Loucy (cell line): ENCODE data around the gene ERC1.

Experiments
- EZH2phosphoT487 ChIP-seq: fragments of 200-600 bp; IDR thresholded peaks from 2 replicates; pipeline ENCODE4 v1.6.1; 2018; ENCODE audit warnings: antibody characterized with exemption, mild to moderate bottlenecking, moderate library complexity, borderline replicate concordance
- TF ChIP-seq, protein P1 (sequence below): fragments of 200-600 bp; sonication (generic); conservative IDR thresholded peaks from 2 replicates; pipeline ENCODE4 v1.5.1; 2014; ENCODE audit warnings: mild to moderate bottlenecking, antibody characterized with exemption, low read length

DNA sequence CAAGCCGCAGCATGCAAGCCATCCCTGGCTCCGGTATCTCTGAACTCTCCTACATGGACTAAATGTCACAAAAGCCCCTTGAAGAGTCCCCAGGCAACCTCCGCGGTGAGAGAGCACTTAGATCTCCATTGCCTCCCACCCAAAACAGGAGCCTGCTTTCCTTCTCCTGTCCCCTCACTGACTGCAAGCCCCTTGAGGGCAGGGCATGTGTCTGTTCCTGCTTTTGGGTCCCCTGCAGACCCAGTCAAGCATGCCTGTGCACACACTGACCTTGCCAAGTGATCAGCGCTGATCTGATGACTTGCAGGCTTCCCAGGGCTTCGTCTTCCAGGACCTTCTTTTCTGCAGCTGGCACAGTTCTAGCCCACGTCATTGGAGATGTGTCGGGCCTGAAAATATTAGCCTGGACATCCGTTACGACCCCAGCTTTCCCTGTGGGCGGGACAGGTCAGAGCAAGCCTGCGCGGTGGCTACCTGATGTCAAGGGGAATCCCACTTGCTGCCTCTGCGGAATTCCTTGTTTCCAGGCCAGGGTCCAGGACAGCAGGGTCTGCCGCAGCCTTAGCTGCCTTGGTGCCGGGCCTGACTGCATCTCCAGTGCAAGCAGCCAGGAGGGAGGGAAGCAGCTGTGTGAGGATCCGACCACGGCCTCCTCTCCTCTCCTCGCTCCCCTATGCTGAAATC, 510.8 kb downstream of the ERC1 start:
- TF ChIP-seq, protein P1, sequence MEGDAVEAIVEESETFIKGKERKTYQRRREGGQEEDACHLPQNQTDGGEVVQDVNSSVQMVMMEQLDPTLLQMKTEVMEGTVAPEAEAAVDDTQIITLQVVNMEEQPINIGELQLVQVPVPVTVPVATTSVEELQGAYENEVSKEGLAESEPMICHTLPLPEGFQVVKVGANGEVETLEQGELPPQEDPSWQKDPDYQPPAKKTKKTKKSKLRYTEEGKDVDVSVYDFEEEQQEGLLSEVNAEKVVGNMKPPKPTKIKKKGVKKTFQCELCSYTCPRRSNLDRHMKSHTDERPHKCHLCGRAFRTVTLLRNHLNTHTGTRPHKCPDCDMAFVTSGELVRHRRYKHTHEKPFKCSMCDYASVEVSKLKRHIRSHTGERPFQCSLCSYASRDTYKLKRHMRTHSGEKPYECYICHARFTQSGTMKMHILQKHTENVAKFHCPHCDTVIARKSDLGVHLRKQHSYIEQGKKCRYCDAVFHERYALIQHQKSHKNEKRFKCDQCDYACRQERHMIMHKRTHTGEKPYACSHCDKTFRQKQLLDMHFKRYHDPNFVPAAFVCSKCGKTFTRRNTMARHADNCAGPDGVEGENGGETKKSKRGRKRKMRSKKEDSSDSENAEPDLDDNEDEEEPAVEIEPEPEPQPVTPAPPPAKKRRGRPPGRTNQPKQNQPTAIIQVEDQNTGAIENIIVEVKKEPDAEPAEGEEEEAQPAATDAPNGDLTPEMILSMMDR, result no peak
- no peak for TF ChIP-seq EZH2phosphoT487
